Esophagus mucosa (tissue), 1 donor: ENCODE data around the gene WDR1. TPM values are rescaled to one million over a fixed set of nuclear protein-coding genes. Genes with fewer than 3 reads are reported as not detected.

Source experiments
- ATAC-seq: fragments of 200-7000 bp; cut with Tn5 transposase; one replicate; pipeline ENCODE4 v1.9.1; 2020
- total RNA-seq: library from RNA; stranded (reverse); gene quantifications from one replicate; pipeline ENCODE4 v1.2.4, GENCODE V29; 2023
- donor health status: DM: yes; HTN: yes; CAD: no.

The WDR1 gene
- 253 TPM for total RNA-seq

DNA sequence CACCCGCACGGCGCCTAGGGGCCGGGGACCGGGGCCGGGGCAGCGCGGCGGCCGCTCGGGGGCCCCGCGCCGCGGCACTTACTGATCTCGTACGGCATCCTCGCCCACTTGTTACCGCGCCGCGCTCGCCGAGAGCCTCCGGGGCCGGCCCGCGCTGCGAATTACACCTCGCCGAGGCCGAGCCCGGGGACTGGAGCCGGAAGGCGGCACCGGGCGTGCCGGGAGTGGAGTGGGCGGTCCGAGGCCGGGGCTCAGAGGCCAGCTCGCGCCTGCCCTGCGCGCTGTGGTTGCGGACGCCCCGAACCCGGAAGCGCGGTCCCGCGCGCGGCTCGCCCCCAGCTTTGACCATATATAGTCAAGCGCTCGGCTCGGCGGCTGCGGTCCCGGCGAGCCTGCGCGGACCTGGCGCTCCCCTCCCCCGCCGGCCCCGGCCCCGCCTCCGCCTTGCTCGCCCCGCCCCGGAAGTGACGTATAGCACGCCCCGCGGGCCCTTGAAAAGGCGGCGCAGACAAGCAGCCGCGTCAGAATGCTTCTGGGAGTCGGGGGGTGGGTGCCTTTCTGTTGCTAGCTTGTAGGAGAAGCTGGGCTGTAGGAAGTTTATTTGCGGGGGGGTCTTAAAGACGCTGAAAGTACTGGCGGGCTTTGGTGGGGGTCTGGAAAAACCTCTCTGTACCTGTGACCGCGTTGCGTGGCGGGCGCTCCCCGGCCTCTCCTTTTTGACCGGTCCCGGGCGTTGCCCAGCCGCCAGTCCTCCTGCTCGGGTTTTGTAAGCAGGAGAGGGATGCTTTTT, at the start of gene WDR1:
WDR1 (minus strand) TSS at position 231 of the 790 bp plus-strand sequence; CDS start at position 98, 133 bp downstream.
- ATAC-seq: peak; percentile 95

GRCh38 chr4:10164877-10165283, 48.3 kb upstream of the WDR1 start:
- no peak for ATAC-seq

GRCh38 chr4:10163296-10163695, 46.7 kb upstream of the WDR1 start:
- no peak for ATAC-seq

GRCh38 chr4:10162341-10163000, 45.9 kb upstream of the WDR1 start:
- ATAC-seq: no peak

- no peak for ATAC-seq
These were observed 45.2 kb upstream of the WDR1 start for GRCh38 chr4:10161840-10162239.

DNA sequence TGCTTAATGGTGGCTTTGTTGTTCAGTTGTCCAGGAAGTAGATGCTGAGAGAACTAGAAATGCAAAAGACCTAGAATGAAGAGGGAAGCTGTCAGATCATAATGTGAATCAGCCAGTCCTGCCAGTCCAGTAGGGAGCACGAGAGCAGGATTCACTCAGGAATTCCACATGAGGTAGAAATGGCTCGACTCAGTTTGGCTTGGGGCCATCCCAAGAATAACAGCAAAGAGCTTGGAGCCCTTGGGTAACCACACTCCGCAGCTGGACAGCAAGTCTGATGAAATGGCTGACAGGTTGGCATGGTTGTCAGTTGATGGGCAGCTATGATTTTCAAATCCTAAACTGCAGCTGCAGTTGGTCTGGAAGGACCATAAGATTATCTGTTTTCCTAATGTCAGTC, 44.5 kb upstream of the WDR1 start:
- no peak for ATAC-seq

DNA sequence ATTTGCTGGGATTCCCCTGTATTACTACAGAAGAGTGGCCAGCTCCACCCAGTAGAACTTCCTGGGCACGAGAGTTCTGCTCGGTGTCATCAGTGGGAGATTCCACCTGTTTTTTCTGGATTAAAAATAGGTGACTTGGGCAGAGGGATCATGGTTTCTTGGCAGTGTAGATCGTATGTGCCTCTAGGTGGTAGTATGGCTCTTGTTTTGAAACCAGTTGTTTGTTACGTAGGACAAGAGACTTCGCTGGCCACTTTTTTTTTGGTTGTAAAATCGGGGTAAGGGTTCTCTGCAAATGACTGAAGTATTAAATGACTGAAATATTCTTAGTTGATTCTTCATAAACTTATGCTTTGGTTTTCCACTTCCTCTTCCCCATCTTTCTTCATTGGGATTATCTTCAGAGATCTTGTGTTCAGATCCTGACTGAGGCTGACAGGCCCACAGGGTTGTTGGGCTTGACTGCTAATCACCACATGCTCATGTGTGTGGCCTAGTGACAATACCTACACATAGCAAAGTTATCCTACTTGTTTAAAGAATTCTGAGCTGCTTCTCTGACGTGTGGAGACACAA, 43.8 kb upstream of the WDR1 start:
- no peak for ATAC-seq

DNA sequence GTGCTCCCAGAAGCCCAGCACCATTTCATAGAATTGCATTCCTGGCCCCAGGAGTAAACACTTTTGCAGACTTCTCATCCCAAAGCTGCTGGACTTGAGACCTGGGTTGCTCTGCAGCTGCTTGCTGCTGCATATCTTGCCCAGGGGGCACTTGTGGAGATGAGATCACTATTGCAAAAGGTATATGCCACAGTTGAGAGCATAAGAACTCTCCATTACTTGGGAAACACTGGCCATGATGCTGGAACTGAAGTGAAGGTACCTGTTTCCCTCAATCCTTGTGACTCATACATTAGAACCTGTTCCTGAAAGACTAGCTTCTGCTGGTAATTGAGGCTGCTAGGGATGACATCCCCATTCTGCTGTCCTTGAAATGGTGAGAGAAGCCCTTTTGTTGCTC, 43.1 kb upstream of the WDR1 start:
- ATAC-seq: peak; percentile 49

DNA sequence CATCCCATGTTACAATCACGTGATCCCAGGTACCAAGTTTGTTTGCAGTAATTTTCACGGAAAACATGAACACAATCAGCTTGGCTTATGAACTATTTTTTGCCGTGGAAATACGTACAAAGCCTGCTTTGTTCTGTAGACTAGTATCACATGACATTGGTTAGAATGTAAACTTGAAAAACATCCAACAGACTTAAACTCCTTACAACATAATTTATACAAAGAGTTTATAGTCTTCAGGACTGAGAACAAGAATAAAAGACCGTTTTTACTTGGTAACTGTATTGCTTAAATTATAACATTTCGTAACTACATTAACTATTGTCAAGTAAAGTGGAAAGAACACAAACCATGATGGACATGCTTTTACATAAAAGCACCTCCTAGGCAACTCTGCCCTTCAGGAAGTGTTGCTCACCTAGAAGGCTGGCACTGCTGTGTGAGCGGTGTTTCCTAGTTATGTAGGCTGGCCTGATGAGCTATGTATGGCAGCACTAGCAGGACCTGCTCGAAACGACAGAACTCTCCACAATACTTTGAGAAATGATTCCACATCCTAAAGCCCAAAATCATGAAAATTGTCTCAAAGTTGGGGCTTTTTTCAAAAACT, 41.8 kb upstream of the WDR1 start:
- ATAC-seq: peak; percentile 45

DNA sequence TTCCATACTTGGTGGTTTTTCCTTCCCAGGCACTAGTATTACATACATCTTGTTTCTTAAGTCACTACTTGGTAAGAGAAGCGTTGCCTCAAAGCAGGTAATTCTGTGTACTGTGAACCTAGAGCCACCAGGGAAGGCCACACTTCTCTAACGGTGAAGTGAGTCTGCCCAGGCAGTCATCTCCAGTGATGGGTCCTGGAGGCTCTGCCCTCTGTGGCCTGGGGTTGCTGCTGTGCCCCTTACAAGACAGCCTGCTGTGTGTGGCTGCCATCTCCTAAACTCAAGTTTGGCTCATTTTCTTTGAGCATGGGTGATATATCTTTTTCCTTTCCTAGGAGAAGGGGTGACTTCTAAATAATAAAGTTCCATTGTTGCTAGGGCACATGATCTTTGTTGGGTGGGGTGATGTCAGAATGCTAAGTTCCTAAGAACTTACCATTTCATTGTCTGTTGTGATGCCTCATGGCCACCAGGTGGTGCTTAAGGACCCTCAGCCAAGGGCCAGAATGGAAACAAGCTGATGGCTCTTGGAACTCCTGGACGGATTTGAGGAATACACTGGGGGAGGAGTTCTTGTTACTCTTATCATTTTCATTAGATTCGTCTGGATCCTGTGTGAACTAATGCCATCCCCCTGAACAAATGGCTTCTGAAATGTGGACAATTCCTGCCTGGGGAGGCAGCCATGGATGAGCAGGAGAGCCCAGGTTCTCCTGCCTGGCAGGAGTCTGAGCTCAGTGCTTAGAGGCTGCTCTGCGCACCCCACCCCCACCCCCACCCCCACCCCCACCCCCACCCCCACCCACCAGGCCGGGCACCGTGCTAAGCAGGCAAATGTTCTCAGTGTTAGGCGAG, 41.1 kb upstream of the WDR1 start:
- peak; percentile 54 for ATAC-seq

DNA sequence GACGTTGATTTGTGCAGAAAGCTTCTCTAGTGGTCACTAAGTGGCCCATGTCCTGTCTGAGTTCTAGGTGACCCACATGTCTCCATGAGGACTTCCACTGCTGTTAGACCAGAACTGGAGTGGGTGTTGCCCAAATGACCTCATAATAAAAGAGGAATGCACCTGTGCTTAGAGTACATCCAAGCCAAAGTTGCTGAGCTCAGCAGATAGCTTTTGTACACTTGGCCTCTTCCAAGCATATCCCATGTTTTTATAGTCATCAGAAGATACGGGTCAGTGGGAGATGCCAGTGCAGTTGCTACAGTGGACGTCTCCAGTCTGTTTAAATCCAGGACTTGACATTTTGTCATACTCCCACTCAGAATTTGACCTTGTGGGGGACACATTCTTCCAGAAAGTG, 37.6 kb upstream of the WDR1 start:
- no peak for ATAC-seq

- no peak for ATAC-seq
These were observed 36.6 kb upstream of the WDR1 start for GRCh38 chr4:10153161-10153560.

- no peak for ATAC-seq
These were observed 34.6 kb upstream of the WDR1 start for GRCh38 chr4:10151182-10151581.

DNA sequence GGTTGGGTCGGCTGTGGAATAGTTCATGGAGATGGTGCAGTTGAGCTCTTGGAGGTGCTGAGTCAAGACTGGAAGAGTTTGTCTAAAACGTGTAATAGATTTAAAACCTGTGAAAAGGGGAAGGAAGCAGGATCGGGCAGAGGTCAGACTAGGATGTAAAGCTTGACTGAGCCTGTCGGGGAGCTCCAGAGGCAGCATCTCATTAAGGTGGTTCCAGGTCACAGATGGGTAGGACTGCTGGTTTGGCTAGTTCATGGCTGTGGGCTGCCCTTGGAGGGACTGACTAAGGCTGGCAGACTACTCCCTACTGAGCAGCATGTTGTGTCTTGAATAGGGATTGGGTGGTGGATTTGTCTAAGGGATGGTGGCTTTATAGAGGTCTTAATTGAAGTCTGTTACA, 28.4 kb upstream of the WDR1 start:
- peak; percentile 97 for ATAC-seq

DNA sequence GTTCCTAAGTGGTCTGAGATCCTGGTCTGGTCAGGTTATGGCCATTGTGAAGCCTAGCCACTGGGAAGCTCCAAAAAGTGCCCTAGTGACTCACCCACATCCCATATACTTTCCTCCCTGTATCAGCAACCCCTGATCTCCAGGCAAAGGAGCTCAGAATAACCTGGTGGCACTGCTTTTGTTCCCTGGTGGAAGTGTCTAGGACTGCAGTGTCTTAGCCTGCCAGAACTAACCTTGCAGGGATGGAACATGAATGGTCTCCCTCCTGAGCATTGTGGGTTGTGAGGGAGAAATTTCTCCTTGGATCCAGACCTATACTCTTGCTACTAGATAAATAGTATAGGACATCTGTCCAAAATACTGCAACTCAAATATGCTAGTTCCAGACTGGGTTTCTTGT, 27.9 kb upstream of the WDR1 start:
- no peak for ATAC-seq

GRCh38 chr4:10143171-10143570, 26.6 kb upstream of the WDR1 start:
- ATAC-seq: no peak

DNA sequence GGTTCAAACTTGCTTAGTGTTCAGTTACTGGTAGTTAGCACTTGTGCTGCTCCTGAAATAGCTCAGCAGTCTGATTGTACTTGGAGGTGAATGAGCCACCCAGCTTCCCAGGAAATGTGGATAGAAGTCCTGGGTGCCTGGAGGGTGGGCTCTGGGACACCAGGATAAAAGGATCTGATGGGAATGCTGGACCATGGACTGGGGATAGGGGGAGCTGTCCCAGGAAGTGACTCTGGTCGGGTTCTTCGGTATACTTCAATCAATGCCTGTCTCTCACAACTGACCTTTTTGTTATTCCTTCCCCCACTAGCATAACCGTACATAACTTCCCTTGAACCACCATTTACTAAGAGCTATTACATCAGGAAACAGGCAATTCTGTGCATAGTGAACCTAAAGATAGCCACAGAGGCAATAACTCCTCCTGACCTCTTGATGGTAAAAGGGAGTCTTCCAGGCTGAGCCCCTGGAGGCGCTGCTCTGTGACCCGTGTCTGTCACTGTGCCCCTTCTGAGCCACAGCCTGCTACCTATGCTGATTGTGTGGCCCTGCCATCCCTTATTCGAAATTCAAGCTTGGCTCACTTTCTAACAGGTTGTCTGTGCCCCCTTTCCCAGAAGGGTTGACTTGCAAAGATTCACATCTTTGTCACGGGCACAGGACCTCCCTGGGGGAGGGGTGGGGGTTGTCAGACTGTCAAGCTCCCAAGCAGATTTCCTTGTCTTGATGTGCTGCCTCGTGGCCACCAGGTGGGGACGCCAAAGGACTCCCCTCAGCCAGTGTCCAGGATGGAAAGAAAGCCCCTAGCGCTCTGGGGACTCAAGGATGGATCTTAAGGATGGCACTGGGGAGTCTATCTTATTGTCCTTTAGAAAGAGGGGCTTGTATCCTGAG, 24.5 kb upstream of the WDR1 start:
- ATAC-seq: no peak

- no peak for ATAC-seq
These were observed 22.9 kb upstream of the WDR1 start for GRCh38 chr4:10139518-10139917.

GRCh38 chr4:10135260-10135659, 18.7 kb upstream of the WDR1 start:
- ATAC-seq: no peak

GRCh38 chr4:10134141-10134540, 17.5 kb upstream of the WDR1 start:
- no peak for ATAC-seq

DNA sequence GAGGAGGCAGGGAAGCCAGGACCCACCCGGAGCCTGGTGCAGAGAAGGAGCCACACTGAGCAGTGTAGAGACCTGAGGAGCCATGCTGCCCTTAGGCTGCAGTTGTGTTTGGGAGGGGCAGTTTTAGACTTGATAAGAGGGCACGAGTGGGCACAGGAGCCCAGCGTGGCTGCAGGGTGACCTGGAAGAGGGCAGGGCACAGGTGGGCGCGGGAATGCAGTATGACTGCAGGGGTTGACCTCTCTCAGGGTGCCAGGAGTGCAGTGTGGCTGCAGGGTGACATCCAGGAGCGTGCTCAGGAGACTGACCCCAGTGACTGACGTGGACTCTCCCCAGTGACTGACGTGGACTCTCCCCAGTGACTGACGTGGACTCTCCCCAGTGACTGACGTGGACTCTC, 14.6 kb upstream of the WDR1 start:
- ATAC-seq: peak; percentile 15
